ENCODE measurements around the gene PDCL3. TPM values are rescaled to one million over a fixed set of nuclear protein-coding genes. Genes with fewer than 3 reads are reported as not detected.

Gene PDCL3
- total RNA-seq, 1 experiment from 2014 or later = 23.8 TPM

DNA sequence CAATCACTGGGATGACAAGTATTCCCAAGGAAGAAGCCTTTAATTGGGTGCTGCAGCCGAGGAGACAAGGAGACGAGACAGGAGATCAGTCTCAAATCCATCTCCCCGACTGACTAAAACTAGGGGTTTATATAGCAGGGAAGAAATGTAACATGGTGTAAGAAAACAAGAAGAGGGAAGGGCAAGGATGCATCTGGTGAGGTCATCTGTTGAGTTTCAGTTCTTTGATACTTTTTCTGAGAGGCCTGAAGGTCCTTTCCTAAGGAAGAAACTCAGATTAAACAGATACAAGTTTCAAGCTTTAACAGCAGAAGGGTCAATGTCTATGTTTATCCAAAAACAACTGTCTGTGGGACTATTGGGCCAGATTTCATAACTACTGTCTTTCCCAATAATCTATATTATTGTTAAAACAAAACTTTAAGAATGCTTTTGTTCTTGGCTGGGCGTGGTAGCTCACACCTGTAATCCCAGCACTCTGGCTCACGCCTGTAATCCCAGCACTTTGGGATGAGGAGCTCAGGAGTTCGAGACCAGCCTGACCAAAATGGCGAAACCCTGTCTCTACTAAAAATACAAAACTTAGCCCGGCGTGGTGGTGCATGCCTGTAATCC, 2.5 kb upstream of the PDCL3 start:
- DNase-seq (ENCODE audit: low read depth) = no peak

- DNase-seq (ENCODE audit: low read depth) = peak; percentile 8
These were observed 1.6 kb upstream of the PDCL3 start for GRCh38 chr2:100561191-100561590.

- DNase-seq (ENCODE audit: low read depth) = no peak
These were observed 834 bp downstream of the PDCL3 start for GRCh38 chr2:100563407-100564247.

GRCh38 chr2:100568989-100569388, 6.2 kb downstream of the PDCL3 start:
- no peak for DNase-seq (ENCODE audit: low read depth)

GRCh38 chr2:100571668-100572067, 8.9 kb downstream of the PDCL3 start:
- no peak for DNase-seq (ENCODE audit: low read depth)

DNA sequence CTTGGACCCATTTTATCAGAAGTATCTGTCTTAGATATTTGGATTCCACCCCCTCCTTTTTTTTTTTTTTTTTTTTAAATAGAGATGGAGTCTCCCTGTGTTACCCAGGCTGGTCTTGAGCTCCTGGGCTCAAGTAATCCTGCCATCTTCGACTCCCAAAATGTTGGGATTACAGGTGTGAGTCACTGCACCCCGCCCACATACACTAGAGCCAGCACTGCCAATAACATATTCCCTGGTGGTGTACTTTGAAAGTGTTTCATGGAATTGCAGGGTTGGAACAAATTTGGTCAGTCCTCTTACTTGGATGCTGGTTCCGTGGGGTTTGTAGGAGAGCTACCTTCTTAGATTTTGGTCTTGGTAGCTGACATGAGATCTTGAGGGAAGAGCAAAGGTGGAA, 15.0 kb downstream of the PDCL3 start:
- no peak for DNase-seq (ENCODE audit: low read depth)

DNA sequence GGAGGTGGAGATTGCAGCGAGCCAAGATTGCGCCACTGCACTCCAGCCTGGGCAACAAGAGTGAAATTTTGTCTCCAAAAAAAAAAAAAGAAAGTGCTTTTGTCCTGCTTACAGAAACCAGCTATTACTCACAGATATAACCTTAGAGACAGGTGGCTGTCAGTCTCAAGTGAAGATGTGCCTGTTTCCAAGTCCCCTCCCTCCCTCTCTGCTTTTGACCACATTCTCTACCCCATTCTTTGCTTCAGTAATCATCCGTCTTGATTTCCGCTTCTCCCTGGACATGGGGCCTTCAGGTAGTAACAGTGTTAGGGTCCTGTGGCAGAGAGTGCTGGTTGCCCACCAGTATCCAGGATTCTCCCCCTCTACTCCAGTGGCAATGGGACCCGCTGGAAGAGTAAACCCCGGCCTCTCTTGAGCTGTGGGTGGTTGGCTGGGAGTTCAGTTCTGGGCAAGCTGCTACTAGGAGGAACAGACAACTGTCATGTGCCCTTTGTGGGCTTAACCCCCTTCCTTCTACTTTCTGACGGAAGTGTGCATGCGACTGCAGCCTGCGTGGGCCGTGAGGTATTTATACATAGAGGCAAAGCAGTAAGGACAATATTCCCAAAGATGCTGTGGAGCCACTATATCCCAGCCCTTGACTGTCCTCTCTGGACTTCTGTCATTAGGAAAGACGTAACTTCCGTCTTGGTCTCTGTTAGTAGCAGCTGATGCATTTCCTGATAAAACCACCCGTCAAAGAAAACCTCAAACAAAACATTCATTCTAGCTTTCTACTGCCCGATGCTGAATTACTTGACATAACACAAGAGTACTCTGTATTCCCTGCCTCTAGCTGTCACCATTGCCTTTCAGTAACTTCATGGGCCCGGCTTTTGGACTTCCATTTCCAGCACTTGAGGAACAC, 17.8 kb downstream of the PDCL3 start:
- DNase-seq (ENCODE audit: low read depth) = no peak

- DNase-seq (ENCODE audit: low read depth) = no peak
These were observed 18.5 kb downstream of the PDCL3 start for GRCh38 chr2:100581277-100581612.

- no peak for DNase-seq (ENCODE audit: low read depth)
These were observed 22.0 kb downstream of the PDCL3 start for GRCh38 chr2:100584816-100585215.

DNA sequence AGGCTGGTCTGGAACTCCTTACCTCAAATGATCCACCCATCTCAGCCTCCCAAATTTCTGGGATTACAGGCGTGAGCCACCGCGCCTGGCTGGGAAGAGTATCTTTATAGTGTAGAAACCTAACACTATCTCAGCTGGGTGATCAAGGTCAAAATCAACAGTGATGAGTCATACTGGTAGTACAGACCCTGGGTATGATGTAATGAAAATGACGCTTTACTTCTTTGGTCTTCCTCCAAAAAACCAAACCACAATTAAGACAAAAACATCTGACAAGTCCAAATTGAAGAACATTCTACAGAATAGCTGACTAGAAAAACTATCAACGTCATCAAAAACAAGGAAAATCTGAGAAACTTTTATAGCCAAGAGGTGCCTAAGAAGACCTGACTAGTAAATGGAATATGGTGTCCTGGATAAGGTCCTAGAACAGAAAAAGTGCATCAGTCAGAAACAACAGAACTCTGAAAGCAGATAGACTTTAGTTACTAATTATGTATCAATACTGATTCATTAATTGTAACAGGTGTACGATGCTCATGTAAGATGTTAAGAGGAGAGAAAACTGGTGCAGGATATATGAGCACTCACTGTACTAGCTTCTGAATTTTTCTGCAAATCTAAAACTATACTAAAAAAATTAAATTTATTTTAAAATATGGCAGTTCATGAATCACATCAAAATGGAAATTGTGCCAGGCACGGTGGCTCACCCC, 25.4 kb downstream of the PDCL3 start:
- DNase-seq (ENCODE audit: low read depth) = peak; percentile 74

- DNase-seq (ENCODE audit: low read depth) = no peak
These were observed 26.7 kb downstream of the PDCL3 start for GRCh38 chr2:100589527-100589926.

DNA sequence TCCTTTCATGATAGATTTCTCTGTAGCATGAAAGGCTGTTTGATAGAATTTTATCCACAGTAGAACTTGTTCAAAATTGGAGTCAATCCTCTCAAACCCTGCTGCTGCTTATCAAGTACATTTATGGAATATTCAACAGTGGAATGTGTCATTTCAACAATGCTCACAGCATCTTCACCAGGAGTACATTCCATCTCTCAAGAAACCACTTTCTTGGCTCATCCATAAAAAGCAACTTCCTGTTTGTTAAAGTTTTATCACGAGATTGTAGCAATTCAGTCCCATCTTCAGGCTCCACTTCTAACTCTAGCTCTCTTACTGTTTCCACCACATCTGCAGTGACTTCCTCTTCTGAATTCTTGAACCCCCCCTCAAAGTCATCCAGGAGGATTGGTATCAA, 29.4 kb downstream of the PDCL3 start:
- DNase-seq (ENCODE audit: low read depth) = peak; percentile 27

DNA sequence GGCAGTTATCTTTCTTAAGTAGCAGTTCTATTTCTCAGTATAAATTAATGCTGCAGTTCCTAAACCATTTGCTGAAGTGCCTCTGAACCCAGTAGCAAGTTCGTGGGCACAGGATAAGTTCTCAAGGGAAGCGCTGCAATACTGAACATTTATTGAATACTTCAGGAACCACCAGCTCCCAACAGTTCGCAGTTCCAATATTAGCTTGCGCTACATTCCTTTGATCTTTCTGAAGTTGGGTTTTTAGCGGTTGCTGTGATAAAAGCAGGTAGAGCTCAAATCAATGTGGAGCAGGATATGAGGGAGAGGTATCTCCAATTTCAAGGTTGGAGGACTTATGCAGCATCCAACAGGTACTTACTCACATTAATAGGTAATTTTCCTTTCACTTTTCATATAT, 33.7 kb downstream of the PDCL3 start:
- no peak for DNase-seq (ENCODE audit: low read depth)

DNA sequence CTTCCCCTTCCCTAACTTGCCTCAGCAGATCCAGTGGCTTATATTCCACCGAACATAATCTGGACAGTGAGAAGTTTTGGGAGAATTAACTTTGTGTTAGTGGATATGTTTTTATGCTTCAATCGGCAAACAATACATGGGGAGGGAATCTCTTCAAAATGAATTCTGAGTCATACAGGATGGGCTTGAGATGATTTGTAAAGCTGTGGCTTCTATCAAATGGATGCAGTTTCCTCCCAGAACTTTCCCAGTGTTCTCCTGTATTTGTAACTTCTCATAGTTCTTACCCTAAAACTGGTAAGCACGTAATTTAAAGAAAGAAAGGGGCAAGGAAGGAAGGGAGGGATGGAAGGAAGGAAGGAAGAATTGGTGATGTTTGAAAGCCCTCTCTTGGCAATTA, 36.8 kb downstream of the PDCL3 start:
- DNase-seq (ENCODE audit: low read depth) = no peak

DNA sequence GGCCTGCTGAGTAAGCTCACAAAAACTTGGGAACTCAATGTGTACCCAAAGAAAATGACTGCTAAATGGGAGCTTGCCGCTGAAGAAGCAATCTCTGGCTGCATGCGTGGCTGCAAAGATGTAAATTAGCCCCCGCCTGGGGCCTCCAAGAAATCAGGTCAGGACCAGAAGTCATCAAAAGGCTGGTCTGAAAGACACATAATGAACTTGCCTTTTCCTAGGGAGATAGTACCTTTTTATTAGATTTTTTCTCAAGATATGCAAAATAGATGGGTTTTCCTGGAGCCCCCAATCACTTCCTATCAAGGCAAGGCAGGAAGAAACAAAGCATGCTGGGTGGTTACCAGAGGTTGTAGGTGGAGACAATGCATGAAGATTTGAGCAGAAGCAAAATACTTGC, 38.9 kb downstream of the PDCL3 start:
- no peak for DNase-seq (ENCODE audit: low read depth)

- no peak for DNase-seq (ENCODE audit: low read depth)
These were observed 40.6 kb downstream of the PDCL3 start for GRCh38 chr2:100603414-100603813.

DNA sequence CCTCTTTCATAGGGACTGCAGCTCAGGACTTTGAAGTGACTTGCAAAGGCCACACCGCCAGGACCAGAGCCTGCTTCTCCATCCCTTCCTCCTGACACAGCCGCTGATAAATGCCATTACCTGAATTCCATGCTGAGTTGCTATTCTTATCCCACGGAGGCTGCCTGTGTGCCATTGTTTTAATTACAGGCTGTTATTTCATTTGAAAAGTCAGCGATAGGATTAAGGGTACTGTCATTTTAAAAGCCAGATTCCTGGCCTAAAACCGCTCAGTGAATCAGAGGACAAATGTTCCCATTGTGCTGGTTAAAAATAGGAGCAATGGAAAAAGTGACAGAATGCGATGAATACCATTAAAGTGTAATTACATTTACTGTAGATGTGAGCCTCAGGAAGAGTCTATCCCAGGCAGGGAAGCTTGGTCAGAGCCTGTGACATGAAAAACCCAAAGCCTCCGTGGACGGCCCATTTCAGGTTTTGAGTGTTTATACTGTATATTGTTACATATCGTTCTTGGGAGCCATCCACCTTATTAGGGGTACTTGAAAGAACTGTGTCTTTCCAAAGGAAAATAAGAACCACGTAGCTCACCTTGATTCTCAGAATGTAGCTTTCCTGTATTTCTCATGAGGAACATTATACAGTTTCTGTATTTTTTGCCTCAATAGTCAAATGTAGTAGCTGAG, 41.3 kb downstream of the PDCL3 start:
- peak; percentile 70 for DNase-seq (ENCODE audit: low read depth)

DNA sequence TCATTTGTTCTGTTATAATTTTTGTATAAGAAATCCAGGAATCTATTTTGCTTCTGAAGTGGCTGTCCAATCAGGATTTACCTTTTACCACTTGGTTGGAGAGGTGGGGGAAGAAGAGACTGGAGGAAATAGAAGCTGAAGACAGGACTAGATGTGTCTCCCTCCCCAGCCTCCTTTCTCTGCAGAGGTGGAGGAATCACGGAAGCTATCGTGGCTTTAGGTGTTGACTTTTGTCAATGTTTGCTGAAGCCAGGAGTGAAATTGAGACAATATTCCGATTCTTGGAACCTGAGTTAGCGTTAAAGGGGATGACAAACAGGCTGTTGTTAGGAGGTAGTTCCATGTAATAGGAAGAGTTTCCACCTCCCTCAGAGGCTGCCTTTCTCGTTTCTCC, 43.5 kb downstream of the PDCL3 start:
- no peak for DNase-seq (ENCODE audit: low read depth)

DNA sequence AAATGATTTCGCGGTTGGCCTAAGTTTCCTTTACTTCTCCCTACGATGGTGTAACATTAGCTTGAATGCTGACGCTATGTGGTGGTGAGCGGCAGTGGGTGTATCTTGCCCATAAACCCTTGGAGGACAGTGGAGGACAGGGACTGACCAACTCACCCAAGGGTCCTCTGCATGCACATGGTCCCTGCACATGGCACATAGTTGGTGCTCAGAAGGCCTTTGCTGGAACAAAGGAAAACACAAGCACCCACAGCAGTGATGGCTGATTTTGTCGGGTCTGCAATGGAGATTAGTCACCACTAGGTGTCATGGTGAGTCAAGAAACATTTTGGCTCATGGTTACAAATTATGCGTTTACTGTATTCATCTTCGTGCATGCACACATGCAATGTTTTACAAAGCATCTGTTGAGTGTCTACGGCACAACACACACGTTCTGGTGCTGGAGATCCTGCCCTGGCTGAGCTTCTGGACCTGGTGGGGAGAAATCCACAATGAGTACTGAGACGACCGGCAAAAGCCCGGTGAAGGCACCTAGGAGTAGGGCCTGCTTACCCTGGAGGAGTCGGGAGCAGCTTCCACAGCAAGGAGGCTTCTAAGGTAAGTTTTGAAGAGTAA, 44.0 kb downstream of the PDCL3 start:
- peak; percentile 24 for DNase-seq (ENCODE audit: low read depth)

DNA sequence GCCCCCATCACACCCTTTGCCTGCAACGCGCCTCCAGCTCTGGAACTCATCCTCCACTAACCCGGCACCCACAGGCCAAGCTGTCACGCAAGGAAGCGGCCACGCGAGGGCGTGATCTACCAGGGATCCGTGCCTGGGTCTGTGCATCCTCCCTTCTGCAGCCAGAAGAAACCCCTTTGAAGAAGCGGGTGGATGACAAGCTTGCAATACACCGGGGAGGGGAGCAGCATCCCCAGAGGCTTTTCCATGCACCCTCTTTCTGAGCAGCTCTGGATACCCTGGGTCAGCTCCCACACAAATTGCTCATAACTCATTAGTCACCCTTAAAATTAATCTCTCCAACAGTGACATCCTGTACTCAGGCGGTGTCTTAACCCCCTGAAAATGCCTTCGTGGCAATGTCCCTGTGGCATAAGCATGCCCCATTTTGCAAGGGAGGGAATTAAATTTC, 47.6 kb downstream of the PDCL3 start:
- DNase-seq (ENCODE audit: low read depth) = peak; percentile 52
